ENCODE data around the gene PGP. TPM values are rescaled to one million over a fixed set of nuclear protein-coding genes. Genes with fewer than 3 reads are reported as not detected.

Gene PGP
- total RNA-seq, 1 donor from 2014 or later: 37.2 TPM

GRCh38 chr16:2234813-2235170 is 20.2 kb upstream of the PGP start:
- Mint-ChIP-seq H3K27ac (no peak overlapping the region), H3K4me1 (ENCODE audit: low read depth) (no peaks in the 10 kb centered on the region)

GRCh38 chr16:2233872-2234812 is 19.5 kb upstream of the PGP start:
- Mint-ChIP-seq H3K4me1 (ENCODE audit: low read depth) (no peaks in the 10 kb centered on the region), H3K9me3 (no peaks in the 10 kb centered on the region), H3K36me3 (ENCODE audit: low read depth) (peaks cover 9% of the 10 kb centered on the region), H3K27ac (no peak overlapping the region), H3K27me3 (ENCODE audit: insufficient read depth) (peaks cover 2% of the 10 kb centered on the region), H3K4me3 (no peak overlapping the region)
- intact Hi-C loops (cut with micrococcal nuclease): no loop called here
- DNase-seq (ENCODE audit: low spot score): no peak

More at GRCh38 chr16:2234813-2235170, 20.2 kb upstream of the PGP start:
- no peaks in the 10 kb centered on the region for H3K9me3 Mint-ChIP-seq
- H3K36me3 Mint-ChIP-seq (ENCODE audit: low read depth): peaks cover 8% of the 10 kb centered on the region
- H3K4me3 Mint-ChIP-seq: no peak overlapping the region
- intact Hi-C loops (cut with micrococcal nuclease): no loop called here
- DNase-seq (ENCODE audit: low spot score): no peak
- peaks cover 2% of the 10 kb centered on the region for H3K27me3 Mint-ChIP-seq (ENCODE audit: insufficient read depth)

- no peak overlapping the region for H3K27ac Mint-ChIP-seq
Observed at GRCh38 chr16:2233046-2233775, 18.6 kb upstream of the PGP start.

GRCh38 chr16:2232094-2232990 is 17.7 kb upstream of the PGP start:
- intact Hi-C loops (cut with micrococcal nuclease): no loop called here
- Mint-ChIP-seq H3K27me3 (ENCODE audit: insufficient read depth) (peaks cover 2% of the 10 kb centered on the region), H3K4me1 (ENCODE audit: low read depth) (no peaks in the 10 kb centered on the region), H3K36me3 (ENCODE audit: low read depth) (peaks cover 9% of the 10 kb centered on the region), H3K27ac (no peak overlapping the region), H3K9me3 (no peaks in the 10 kb centered on the region), H3K4me3 (no peak overlapping the region)
- DNase-seq (ENCODE audit: low spot score): no peak

More at GRCh38 chr16:2233046-2233775, 18.6 kb upstream of the PGP start:
- Mint-ChIP-seq H3K36me3 (ENCODE audit: low read depth) (peaks cover 9% of the 10 kb centered on the region), H3K9me3 (no peaks in the 10 kb centered on the region), H3K27me3 (ENCODE audit: insufficient read depth) (peaks cover 2% of the 10 kb centered on the region), H3K4me1 (ENCODE audit: low read depth) (no peaks in the 10 kb centered on the region), H3K4me3 (no peak overlapping the region)
- intact Hi-C loops (cut with micrococcal nuclease): no loop called here
- no peak for DNase-seq (ENCODE audit: low spot score)

GRCh38 chr16:2231016-2231931 is 16.6 kb upstream of the PGP start:
- Mint-ChIP-seq H3K9me3 (no peaks in the 10 kb centered on the region), H3K27ac (no peak overlapping the region), H3K4me3 (no peak overlapping the region), H3K36me3 (ENCODE audit: low read depth) (peaks cover 9% of the 10 kb centered on the region), H3K27me3 (ENCODE audit: insufficient read depth) (peaks cover 2% of the 10 kb centered on the region), H3K4me1 (ENCODE audit: low read depth) (no peaks in the 10 kb centered on the region)
- intact Hi-C loops (cut with micrococcal nuclease): no loop called here
- DNase-seq (ENCODE audit: low spot score): no peak

- peaks cover 7% of the 10 kb centered on the region for H3K36me3 Mint-ChIP-seq (ENCODE audit: low read depth)
- no peak overlapping the region for H3K27ac Mint-ChIP-seq
- intact Hi-C loops (cut with micrococcal nuclease): no loop called here
- no peak overlapping the region for H3K4me3 Mint-ChIP-seq
- peaks cover 1% of the 10 kb centered on the region for H3K27me3 Mint-ChIP-seq (ENCODE audit: insufficient read depth)
- H3K9me3 Mint-ChIP-seq: no peaks in the 10 kb centered on the region
- no peak for DNase-seq (ENCODE audit: low spot score)
- H3K4me1 Mint-ChIP-seq (ENCODE audit: low read depth): no peaks in the 10 kb centered on the region
Observed at GRCh38 chr16:2230376-2230775, 15.7 kb upstream of the PGP start.

- DNase-seq (ENCODE audit: low spot score): no peak
- Mint-ChIP-seq H3K4me1 (ENCODE audit: low read depth) (peaks cover 3% of the 10 kb centered on the region), H3K9me3 (no peaks in the 10 kb centered on the region), H3K4me3 (no peak overlapping the region), H3K27me3 (ENCODE audit: insufficient read depth) (no peaks in the 10 kb centered on the region), H3K36me3 (ENCODE audit: low read depth) (peaks cover 4% of the 10 kb centered on the region), H3K27ac (no peak overlapping the region)
- intact Hi-C loops (cut with micrococcal nuclease): no loop called here
Observed at GRCh38 chr16:2229632-2230250, 15.1 kb upstream of the PGP start.

DNA sequence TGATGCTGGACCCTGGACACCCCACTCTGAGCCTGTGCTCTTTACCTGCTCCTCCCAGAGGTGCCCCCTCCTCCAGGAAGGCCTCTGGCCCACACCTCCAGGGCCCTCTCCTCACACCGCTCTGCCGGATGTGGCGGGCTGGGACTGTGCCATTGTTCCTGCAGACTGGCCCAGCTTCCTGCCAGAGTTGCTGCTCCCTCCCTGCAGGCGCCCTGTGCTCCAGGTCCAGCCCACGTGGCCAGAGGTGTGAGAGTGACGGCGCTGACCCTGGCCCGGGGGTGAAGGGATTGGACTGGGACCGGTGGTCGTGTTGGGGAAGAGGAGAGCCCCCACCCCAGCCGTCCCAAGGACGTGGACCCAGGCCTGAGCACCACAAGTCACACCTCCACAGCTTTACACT is 14.5 kb upstream of the PGP start:
- Mint-ChIP-seq H3K36me3 (ENCODE audit: low read depth) (peaks cover 4% of the 10 kb centered on the region), H3K27ac (no peak overlapping the region), H3K9me3 (no peaks in the 10 kb centered on the region), H3K27me3 (ENCODE audit: insufficient read depth) (no peaks in the 10 kb centered on the region), H3K4me1 (ENCODE audit: low read depth) (peaks cover 9% of the 10 kb centered on the region), H3K4me3 (no peak overlapping the region)
- DNase-seq (ENCODE audit: low spot score): no peak
- intact Hi-C loops (cut with micrococcal nuclease): no loop called here

DNA sequence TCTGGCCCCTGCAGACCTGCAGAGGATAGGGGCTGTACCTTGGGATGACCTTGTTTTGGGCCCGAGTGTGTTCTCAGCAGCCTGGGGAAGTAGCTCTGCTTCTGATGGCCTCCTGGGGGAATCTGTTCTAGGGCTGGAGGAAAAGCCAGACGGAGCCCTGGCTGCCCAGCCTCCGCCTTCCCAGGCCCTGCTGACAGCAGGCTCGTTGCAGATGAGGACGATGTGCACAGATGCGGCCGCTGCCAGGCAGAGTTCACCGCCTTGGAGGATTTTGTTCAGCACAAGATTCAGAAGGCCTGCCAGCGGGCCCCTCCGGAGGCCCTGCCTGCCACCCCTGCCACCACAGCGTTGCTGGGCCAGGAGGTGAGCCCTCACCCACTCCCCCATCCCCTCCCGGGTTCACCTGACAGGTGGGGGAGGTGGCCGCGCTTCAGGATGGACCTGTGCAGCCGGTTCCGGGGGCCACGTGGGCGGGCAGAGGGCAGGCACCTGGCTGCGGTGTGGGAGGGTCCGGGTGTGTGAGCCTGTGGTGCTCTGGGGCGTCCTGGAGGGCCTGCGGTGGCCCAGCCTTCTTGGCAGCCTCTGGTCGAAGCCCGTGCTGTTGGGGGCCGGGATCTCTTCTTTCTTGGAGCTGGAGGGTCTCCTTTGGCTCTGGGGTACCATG is 13.7 kb upstream of the PGP start:
- Mint-ChIP-seq H3K36me3 (ENCODE audit: low read depth) (peaks cover 4% of the 10 kb centered on the region), H3K4me3 (no peak overlapping the region), H3K27ac (no peak overlapping the region), H3K27me3 (ENCODE audit: insufficient read depth) (no peaks in the 10 kb centered on the region), H3K4me1 (ENCODE audit: low read depth) (peaks cover 9% of the 10 kb centered on the region), H3K9me3 (no peaks in the 10 kb centered on the region)
- DNase-seq (ENCODE audit: low spot score): no peak
- intact Hi-C loops (cut with micrococcal nuclease): no loop called here

DNA sequence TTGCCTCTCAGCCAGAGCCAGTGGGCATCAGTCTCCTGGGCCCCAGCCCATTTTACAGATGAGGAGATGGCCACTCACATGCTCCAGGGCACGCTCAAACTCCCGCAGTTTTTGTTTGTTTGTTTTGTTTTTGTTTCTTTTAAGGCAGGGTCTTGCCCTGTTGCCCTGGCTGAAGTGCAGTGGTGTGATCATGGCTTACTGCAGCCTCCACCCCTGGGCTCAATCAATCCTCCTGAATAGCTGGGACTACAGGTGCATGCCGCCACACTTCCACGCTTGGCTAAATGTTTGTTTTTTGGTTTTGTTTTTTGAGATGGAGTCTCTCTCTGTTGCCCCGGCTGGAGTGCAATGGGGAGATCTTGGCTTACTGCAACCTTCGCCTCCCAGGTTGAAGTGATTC is 12.3 kb upstream of the PGP start:
- no peak for DNase-seq (ENCODE audit: low spot score)
- no peaks in the 10 kb centered on the region for H3K9me3 Mint-ChIP-seq
- H3K27me3 Mint-ChIP-seq (ENCODE audit: insufficient read depth): no peaks in the 10 kb centered on the region
- H3K4me1 Mint-ChIP-seq (ENCODE audit: low read depth): peaks cover 9% of the 10 kb centered on the region
- H3K4me3 Mint-ChIP-seq: no peak overlapping the region
- no peak overlapping the region for H3K27ac Mint-ChIP-seq
- intact Hi-C loops (cut with micrococcal nuclease): no loop called here
- H3K36me3 Mint-ChIP-seq (ENCODE audit: low read depth): peaks cover 4% of the 10 kb centered on the region

- Mint-ChIP-seq H3K4me1 (ENCODE audit: low read depth) (peaks cover 9% of the 10 kb centered on the region), H3K36me3 (ENCODE audit: low read depth) (peaks cover 4% of the 10 kb centered on the region), H3K4me3 (peak overlapping the region; percentile 42), H3K9me3 (no peaks in the 10 kb centered on the region), H3K27me3 (ENCODE audit: insufficient read depth) (no peaks in the 10 kb centered on the region), H3K27ac (no peak overlapping the region)
- intact Hi-C loops (cut with micrococcal nuclease): no loop called here
- DNase-seq (ENCODE audit: low spot score): no peak
Observed at GRCh38 chr16:2226245-2226793, 11.7 kb upstream of the PGP start.
